OCI-LY1 (cell line): ENCODE measurements around the gene SLC25A4.

Experiments
- CTCF ChIP-seq: fragments of 200-600 bp; sonication (generic), shearing (Covaris generic); IDR thresholded peaks from 2 replicates; pipeline ENCODE4 v1.5.1; 2017; ENCODE audit warnings: mild to moderate bottlenecking, antibody characterized with exemption, low read length, moderate library complexity, mixed read lengths
- EZH2 ChIP-seq: fragments of 200-600 bp; sonication (generic), shearing (Covaris generic); IDR thresholded peaks from 2 replicates; pipeline ENCODE4 v1.8.0; 2017; ENCODE audit warnings: borderline replicate concordance, mixed run types, mild to moderate bottlenecking, antibody characterized with exemption, low read length, moderate library complexity, mixed read lengths

DNA sequence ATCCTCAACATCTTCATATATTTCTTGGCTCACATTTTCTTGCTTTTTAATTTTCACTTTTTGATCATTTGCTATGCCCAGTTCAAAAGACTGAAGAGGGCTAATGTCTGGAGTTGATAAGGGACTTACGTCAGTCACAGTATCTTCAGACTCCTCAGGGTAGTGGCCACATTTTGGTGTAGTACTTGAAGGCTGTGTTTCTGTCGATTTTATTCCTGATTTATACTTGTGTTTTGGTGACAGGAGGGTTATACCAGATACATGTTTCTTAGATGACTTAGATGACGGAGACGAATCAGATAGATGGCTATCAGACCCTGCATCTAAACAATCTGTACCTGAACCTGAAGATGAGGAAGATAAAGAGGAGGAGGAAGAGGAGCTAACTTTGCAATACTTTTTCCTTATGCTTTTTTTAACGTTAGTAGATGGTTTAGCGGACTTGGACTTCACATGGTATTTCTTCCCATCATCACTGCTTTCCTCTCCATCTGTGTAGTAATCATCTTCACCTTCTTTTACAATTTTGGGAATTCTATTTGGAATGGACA, 47.3 kb downstream of the SLC25A4 start:
- TF ChIP-seq CTCF: no peak
- no peak for TF ChIP-seq EZH2
